ENCODE measurements around the gene CELF5.
"Not testable (repeated sequence)": the region's sequence is repeated elsewhere in the genome, so short reads cannot be mapped to it uniquely, and the experiment has no call there.

Gene CELF5

DNA sequence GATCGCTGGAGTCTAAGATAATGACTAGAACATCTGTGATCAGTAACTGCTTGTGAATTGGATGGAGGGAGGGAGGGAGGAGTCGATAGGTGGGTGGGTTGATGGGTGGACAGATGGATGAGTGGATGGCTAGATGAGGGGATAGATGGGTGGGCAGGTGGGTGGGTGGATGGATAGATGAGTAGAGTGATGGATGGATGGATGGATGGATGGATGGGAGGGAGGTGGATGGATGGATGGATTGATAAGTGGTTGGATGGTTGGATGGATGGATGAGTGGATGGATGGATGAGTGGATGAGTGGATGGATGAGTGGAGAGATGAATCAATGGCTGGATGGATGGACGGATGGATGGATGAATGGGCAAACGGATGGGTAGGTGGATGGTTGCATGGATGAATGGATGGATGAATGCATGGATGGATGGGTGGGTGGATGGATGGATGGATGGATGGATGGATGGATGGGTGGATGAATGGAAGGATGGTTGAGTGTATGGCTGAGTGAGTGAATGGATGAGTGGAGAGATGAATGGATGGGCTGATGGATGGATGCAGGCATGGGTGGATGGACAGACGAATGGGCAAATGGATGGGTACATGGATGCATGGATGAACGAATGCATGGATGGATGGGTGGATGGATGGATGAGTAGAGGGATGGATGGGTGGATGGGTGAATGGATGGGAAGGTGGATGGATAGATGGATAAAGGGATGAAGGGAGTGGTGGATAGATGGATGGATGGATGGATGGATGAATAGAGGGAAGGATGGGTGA is 97.9 kb downstream of the CELF5 start:
- DNase-seq (ENCODE audit: low spot score), result no peak

DNA sequence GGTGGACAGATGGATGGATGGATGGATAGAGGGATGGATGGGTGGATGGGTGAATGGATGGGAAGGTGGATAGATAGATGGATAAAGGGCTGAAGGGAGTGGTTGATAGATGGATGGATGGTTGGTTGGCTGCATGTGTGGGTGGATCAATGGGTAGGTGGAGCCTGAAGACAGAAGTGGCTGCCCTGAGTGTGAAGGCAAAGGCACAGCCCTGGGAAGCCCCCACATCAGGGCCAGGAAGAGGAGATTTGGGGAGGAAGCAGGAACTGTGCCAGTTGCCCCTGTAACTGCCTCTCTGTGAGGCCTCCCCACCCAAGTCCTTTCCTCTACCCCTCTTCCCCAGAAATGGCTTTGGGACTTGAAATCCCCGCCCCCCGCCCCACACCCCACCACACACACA is 98.6 kb downstream of the CELF5 start:
- no peak for DNase-seq (ENCODE audit: low spot score)

DNA sequence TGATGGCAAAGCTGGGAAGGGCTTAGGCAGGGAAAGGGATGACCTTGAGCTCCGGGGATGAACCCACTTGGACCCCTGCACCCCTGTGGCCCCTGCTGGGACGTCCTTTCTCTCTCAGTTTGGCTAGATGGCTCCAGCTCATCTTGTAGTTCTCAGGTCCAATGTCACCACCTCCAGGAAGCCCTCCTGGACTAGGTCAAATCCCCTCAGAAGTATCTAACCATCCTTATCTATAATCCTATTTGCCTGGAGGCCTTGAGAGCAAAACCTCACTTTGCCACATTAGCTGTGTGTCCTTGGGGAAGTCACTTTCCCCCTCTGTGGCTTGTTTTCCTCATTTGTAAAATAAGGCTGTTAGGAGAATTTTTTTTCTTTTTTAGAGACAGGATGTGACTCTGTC is 99.2 kb downstream of the CELF5 start:
- no peak for DNase-seq (ENCODE audit: low spot score)

DNA sequence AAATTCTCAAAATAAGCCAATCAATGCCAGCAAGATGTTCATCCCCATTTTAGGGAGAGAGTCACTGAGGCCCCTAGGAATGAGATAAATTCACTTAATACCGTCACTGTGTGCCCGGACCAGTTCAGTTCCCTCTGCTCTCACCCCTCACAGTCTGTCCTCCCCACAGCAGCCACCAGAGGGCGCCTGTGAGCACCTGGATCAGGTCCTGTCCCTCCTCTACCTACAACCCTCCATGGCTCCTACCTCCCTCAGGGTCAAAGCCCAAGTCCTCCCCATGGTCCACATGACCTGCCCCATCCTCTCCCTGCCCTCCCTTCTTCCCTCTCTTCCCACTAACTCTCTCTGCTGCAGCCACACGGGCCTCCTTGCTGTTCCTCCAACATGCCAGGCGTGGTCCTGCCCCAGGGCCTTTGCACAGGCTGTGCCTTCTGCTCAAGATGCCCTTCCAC is 100.0 kb downstream of the CELF5 start:
- peak; percentile 35 for DNase-seq (ENCODE audit: low spot score)

DNA sequence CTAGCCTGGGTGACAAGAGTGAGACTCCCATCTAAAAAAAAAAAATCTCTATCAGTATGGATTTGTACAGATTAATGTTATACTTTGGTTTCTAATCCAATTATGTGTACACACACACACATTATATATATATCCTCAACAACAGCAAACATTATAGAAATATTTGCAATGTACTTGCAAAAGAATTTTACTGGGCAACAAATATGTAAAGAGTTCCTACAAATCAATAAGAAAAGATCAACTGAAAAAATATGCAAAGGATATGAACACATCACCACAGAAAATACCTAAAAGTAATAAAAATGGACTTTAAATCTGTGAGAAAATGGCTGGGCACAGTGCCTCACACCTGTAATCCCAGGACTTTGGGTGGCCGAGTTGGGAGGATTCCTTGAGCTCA is 101.0 kb downstream of the CELF5 start:
- no peak for DNase-seq (ENCODE audit: low spot score)

DNA sequence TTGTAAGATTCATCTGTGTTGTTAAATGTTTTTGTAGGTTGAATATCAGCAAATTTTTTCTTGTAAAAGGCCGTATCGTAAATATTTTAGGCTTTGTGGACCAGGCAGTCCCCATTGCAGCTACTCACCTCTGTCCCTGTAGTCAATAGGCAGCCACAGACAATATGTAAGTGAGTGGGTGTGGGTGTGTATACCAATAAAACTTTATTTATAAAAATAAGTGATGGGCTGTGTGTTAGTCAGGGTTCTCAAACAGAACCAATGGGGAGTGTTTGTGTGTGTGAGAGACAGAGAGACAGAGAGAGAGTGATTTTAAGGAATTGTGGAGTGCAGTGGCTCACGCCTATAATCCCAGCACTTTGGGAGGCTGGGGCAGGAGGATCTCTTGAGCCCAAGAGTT is 104.3 kb downstream of the CELF5 start:
- DNase-seq (ENCODE audit: low spot score), result no peak

DNA sequence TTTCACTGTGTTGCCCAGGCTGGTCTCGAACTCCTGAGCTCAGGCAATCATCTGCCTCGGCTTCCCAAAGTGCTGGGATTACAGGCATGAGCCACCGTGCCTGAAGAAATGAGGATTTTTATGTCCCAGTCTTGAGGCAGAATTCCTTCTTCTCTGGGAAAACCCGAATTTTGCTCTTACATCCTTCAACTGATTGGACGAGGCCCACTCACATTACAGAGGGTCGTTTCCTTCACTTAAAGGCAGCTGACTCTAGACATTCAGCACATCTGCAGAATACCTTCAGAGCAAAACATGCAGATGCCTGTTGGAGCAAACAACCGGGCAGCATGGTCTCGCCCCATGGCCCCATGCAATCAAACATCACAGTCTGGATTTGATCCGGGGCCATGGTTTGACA is 105.6 kb downstream of the CELF5 start:
- no peak for DNase-seq (ENCODE audit: low spot score)

DNA sequence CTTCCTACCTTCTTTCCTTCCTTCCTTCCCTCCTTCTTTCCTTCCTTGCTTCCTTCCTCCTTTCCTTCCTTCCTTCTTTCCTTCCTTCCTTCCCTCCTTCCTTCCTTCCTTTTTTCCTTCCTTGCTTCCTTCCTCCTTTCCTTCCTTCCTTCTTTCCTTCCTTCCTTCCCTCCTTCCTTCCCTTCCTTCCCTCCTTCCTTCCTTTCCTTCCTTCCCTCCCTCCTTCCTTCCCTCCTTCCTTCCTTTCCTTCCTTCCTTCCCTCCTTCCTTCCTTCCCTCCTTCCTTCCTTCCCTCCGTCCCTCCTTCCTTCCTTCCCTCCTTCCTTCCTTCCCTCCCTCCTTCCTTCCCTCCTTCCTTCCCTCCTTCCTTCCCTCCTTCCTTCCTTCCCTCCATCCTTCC is 107.8 kb downstream of the CELF5 start:
- not testable (repeated sequence) for DNase-seq (ENCODE audit: low spot score)

DNA sequence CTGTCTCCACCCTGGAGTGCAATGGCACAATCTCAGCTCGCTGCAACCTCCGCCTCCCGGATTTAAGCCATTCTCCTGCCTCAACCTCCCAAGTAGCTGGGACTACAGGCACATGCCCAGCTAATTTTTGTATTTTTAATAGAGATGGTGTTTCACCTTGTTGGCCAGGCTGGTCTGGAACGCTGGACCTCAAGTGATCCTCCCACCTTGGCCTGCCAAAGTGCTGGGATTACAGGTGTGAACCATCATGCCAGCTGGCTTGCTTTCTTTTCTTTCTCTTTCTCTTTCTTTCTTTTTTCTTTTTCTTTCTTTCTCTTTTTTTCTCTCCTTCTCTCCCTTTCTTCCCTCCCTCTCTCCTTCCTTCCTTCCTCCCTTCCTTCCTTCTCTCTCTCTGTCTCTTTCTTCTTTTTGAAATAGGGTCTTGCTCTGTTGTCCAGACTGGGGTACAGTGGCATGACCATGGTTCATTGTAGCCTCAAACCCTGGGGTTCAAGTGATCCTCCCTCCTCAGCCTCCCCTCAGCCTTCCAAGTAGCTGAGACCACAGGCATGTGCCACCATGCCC is 108.6 kb downstream of the CELF5 start:
- DNase-seq (ENCODE audit: low spot score), result no peak

DNA sequence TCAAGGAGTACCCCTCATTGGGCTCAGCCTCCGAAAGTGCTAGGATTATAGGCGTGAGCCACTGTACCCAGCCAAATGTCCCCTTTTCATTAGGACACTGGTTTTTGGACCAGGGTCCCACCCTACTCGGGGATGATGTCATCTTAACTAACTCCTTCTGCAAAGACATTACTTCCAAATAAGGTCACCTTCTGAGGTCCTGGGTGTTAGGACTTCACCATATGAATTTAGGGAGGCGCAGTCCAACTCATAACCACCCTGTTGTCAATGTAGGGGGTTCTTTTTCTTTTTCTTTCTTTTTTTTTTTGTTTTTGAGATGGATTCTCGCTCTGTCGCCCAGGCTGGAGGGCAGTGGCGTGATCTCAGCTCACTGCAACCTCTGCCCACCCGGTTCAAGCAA is 109.2 kb downstream of the CELF5 start:
- no peak for DNase-seq (ENCODE audit: low spot score)

DNA sequence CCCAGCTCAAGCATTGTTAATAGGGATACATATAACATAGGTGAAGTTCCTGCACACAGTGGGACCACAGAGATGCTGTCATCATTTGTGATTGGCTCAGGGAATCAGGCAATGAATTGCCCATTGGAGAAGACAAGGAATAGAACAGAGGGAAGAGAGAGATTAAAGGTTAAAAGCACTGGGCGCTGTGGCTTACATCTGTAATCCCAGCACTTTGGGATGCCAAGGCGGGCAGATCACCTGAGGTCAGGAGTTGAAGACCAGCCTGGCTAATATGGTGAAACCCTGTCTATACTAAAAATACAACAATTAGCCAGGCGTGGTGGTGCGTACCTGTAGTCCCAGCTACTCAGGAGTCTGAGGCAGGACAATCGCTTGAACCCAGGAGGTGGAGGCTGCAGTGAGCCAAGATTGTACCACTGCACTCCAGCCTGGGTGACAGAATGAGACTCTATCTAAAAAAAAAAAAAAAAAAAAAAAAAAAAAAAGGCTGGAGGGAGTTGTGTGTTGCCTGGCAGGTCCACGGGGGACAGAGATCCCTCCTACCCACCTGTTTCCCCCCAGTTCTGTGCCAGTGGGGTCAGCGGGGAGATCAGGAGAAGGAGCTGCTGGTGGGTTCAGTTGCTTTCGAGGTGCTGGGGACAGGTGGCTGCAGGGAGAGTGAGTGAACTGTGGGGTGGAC is 110.4 kb downstream of the CELF5 start:
- not testable (repeated sequence) for DNase-seq (ENCODE audit: low spot score)

DNA sequence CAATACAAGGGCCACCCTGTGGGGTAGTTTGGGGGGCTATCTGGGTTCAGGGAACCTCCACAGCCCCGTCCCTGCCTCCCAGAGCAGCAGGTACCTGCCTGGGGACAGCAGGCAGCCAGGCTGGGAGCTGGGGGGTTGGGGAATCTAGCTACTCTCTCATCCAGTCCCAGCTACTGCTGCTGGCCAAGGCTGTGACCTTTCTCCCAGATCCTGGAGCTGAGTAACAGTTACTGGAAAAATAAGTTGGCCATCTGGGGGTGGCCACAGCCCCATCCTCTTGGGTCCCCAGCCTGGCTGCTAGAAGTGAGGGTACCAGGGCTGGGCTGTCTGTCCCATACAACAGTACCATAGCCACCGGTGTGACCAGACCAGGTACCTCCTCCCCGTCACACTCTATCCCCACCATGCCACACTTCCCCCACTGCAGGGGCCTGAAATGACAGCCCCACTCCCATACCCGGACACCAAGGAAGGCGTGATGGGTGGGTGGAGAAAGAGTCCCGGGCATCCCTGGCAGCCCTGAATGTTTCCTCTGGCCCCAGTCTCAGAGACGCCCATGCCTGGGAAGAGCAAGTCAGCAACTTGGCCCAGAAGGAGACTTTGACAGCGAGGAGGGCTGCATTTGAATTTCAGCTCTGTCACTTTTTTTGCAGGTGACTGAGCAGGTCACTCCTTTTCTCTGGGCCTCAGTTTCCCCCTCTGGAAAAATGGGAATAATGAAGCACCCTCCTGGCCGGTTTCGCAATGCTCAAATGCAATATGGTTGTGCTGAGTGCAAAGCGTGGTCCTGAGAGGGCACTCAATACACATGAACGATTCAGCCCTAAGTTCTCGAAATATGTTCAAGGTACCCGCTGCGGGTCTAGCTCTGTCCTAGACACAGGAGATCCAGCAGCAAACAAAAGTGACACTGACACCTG is 111.2 kb downstream of the CELF5 start:
- no peak for DNase-seq (ENCODE audit: low spot score)

DNA sequence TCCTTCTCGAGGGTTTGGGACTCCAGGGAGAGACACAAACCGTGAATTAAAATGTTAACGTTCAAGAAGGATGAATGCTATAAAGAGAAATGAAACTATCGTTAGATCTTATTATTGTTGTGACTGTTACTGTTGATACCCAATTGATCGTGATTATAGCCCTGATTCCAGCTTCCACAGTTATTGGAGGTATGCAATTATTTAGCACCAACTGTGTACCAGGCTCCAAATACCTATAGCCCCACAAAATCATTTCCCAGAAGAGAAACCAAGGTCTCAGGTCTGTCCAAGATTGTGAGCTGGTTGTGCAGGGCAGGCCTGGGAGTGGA is 111.9 kb downstream of the CELF5 start:
- no peak for DNase-seq (ENCODE audit: low spot score)

DNA sequence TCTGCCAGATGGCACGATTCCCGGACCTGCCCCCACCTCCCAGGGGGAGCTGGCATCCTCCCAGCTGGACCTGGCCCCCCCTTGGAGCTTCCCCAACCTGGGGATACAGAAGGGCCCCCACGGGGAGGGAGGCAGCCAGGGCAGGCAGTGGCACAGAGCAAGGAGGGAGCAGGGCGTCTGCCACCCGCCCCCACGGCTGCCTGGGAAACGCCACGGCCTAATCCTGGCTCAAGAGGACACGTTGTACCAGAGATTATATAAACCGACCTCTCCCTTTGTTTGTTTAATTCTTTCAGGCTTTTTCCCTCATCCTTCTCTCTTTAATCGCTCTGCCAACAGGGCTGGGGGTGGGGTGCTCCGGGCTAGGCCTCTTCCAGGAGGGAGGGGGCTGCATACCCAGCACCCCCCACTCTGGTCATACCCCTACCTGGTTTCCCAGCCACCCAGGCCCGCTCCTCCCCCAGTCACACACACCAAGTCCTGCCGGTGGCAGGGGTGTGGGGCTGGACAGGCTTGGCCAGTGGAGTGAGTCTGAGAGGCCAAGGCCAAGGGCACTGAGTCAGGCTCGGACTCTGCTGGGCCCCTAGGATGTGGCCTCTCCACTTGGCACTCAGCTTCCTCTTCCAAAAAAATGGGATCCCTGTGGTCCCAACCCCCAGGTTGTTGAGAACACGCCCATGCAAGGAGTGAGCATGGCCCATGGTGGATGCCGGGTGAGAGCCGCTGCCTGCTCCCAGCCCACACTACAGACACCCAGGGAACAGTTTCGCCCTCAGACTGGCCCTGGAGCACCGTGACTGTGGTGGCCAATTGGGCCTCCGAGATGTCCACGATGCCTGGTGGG is 112.4 kb downstream of the CELF5 start:
- no peak for DNase-seq (ENCODE audit: low spot score)

DNA sequence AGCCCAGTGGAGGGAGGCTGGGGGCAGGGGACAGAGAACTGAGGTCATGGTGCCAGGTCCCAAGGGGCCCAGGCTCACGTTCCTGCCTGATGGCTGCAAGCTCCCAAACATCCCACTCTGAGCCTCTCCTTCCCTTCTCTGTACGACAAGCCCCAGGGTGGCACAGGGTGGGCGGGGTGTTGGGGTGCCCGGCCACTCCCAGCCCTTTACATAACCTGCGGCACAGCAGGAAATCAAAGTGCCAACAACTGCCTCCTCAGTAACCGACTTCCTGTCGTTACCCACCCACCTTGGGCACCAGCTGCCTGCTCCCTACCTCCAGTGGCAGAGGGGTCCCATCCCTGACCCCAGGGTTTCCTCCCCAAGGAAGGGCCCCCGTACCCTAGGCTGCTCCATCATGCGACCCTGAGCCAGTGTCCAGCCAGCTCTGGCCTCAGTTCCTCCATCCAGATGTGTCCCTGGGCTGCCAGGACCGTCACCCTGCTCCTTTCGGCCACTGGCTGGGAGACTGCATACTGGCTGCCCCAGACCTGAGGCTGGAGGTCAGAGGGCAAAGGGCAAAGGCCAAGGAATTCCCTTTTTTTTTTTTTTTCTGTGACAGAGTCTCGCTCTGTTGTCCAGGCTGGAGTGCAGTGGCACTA is 114.2 kb downstream of the CELF5 start:
- no peak for DNase-seq (ENCODE audit: low spot score)

DNA sequence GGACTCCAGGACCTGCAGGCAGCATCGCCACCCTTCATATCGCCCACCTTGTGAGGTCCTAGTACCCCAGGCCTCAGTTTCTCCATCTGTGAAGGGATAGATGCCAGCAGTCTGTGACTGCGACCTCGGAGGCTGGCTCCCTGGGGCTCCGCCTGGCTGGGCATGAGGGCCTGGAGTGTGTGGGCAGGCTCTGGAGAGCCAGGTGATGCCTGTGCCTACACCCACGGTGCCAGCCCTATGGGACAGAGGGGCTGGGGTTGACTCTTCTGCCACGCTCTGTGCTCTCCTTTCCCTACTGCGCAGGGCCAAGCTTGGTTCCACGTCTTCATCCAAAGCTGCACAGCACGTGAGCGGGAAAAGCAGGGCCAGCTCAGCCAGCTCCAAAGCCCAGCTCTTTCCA is 115.9 kb downstream of the CELF5 start:
- DNase-seq (ENCODE audit: low spot score), result no peak

DNA sequence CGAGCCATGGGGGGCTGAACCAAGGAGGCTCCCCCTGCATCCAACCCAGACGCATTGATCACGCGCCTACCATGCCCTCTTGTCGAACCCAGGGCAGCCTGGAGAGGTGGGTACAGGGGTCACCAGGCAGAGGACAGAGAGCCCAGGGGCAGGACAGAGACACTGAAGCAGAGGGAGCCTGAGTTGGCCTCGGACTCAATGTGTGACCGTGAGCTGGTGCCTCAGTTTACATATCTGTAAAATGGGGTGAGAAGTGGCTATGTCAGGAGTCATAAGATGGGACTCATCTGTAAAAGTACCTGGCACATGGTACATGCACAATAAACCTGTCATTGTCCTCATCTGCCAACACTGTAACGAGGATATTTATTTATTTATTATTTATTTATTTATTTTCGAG is 117.8 kb downstream of the CELF5 start:
- no peak for DNase-seq (ENCODE audit: low spot score)

DNA sequence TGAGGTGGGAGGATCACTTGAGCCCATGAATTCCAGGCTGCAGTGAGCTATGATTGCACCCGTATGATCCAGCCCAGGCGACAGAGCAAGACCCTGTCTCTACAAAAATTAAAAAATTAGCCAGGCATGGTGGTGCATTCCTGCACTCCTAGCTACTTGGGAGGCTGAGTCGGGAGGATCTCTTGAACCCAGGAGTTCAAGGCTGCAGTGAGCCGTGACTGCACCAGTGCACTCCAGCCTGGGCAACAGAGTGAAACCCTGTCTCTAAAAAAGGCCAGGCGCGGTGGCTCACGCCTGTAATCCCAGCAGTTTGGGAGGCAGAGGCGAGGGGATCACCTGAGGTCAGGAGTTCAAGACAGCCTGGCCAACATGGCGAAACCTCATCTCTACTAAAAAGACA is 118.5 kb downstream of the CELF5 start:
- not testable (repeated sequence) for DNase-seq (ENCODE audit: low spot score)

DNA sequence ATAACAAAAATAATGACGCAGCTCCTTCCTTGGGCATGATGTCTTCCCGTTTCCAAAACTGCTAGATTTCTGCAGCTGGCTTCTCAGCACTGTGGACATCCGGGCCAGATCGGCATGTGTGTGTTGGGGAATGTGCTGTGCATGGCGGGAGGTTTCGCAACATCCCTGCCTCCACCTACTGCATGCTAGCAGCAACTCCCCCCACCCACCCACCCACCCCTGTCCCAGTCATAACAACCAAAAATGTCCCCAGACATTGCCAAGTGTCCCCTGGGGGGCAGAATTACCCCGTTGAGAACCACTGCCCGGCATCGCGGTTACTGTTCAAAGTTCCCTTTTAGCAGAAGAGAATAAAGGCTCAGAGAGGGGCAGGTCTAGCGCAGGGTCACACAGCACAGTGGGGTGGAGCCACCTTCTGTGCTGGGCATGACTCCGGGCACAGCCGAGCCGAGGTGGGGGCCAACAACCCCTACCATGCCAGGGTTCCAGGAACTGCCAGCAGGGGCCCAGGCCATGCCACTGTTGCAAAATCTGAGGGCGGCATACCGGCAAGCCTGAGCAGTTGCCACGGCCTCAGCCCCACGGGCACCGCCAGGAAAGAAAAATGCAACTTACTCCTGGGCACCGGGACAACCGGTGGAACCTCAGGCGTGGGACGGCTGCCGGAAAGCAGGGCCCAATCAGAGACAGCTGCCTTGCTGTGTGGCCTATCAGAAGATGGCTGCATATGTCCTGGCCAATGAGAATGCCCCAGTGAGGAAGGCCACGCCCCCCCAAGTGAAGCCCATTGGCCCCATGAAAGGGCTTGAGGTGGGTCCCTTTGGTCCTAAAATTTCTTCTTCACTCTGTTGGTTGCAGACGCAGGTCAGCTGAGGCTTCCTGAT is 119.4 kb downstream of the CELF5 start:
- DNase-seq (ENCODE audit: low spot score), result peak; percentile 48
